ENCODE data around the gene TSPAN16. TPM values are rescaled to one million over a fixed set of nuclear protein-coding genes. Genes with fewer than 3 reads are reported as not detected.
A peak's percentile ranks its signal among the peaks of the same experiment; 100 is the strongest.

The TSPAN16 gene
- total RNA-seq, 2 donors from 2014 or later: not detected

- TF ChIP-seq, protein P1, sequence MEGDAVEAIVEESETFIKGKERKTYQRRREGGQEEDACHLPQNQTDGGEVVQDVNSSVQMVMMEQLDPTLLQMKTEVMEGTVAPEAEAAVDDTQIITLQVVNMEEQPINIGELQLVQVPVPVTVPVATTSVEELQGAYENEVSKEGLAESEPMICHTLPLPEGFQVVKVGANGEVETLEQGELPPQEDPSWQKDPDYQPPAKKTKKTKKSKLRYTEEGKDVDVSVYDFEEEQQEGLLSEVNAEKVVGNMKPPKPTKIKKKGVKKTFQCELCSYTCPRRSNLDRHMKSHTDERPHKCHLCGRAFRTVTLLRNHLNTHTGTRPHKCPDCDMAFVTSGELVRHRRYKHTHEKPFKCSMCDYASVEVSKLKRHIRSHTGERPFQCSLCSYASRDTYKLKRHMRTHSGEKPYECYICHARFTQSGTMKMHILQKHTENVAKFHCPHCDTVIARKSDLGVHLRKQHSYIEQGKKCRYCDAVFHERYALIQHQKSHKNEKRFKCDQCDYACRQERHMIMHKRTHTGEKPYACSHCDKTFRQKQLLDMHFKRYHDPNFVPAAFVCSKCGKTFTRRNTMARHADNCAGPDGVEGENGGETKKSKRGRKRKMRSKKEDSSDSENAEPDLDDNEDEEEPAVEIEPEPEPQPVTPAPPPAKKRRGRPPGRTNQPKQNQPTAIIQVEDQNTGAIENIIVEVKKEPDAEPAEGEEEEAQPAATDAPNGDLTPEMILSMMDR (IDR thresholded peaks at IDR 0.05): no peak
- Histone ChIP-seq H3K36me3 (no peaks in the 10 kb centered on the region), H3K27me3 (replicated peaks; ENCODE audit: insufficient read depth) (no peaks in the 10 kb centered on the region), H3K27ac (no peak overlapping the region), H3K4me3 (no peak overlapping the region), H3K9me3 (no peaks in the 10 kb centered on the region), H3K4me1 (ENCODE audit: control insufficient read depth in 1 of 2, low read depth in 2 of 2) (no peaks in the 10 kb centered on the region)
- ATAC-seq (ENCODE audit: insufficient number of reproducible peaks, low FRiP score, low read depth): peak; percentile 29
- no peak for DNase-seq (ENCODE audit: low spot score)
Observed at GRCh38 chr19:11279505-11280236, 16.3 kb upstream of the TSPAN16 start.

DNA sequence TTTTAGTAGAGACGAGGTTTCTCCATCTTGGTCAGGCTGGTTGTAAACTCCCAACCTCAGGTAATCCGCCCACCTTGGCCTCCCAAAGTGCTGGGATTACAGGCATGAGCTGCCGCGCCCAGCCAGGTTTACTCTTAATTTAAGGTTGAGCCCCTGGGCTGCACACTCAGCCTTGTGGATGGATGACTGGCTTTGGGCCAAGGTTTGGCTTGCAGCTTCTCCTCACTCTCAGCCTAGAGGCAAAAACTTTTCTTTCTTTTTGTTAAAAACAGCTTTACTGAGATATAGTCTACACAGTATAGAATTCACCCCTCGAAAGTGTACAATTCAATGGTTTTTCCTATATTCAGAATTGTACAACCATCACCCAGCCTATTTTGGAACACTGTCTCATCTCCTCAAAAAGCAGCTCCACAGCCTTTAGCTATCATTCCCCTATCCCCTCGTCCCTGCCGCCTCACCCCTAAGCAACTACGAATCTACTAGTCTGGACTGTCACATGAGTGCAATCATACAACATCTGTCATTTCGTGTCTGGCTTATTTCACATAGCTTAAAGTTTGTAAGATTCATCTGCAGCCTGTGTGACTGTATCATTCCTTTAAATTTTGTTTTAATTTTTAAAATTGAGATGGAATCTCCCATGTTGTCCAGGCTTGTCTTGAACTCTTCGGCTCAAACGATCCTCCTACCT, 14.5 kb upstream of the TSPAN16 start:
- Histone ChIP-seq H3K4me1 (ENCODE audit: control insufficient read depth in 1 of 2, low read depth in 2 of 2) (no peaks in the 10 kb centered on the region), H3K9me3 (no peaks in the 10 kb centered on the region), H3K27ac (no peak overlapping the region), H3K27me3 (replicated peaks; ENCODE audit: insufficient read depth) (no peaks in the 10 kb centered on the region), H3K36me3 (no peaks in the 10 kb centered on the region), H3K4me3 (no peak overlapping the region)
- TF ChIP-seq, protein P1 (IDR thresholded peaks at IDR 0.05): no peak
- DNase-seq (ENCODE audit: low spot score): no peak
- no peak for ATAC-seq (ENCODE audit: insufficient number of reproducible peaks, low FRiP score, low read depth)

DNA sequence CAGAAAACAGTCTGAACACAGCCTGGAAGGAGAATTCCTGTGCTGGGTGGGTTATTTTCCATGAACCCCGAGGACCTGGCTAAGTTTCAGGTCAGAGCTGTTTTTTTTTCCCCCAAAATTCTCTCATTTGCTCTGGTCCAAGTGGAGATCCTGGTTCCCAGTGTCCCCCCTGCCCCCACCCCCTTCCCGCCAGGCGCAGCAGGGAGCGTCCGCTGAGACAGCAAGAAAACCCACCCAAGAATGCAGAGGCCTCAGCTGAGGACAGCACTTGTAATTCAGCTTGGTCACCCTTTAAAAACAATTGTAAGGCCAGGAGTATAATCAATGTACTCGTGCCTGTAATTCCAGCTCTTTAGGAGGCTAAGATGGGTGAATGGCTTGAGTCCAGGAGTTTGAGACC, 11.4 kb upstream of the TSPAN16 start:
- Histone ChIP-seq H3K36me3 (no peaks in the 10 kb centered on the region), H3K27me3 (replicated peaks; ENCODE audit: insufficient read depth) (no peaks in the 10 kb centered on the region), H3K27ac (no peak overlapping the region), H3K9me3 (no peaks in the 10 kb centered on the region), H3K4me3 (no peak overlapping the region), H3K4me1 (ENCODE audit: control insufficient read depth in 1 of 2, low read depth in 2 of 2) (no peaks in the 10 kb centered on the region)
- DNase-seq (ENCODE audit: low spot score): no peak
- TF ChIP-seq, protein P1 (IDR thresholded peaks at IDR 0.05): no peak
- ATAC-seq (ENCODE audit: insufficient number of reproducible peaks, low FRiP score, low read depth): no peak

- no peaks in the 10 kb centered on the region for H3K27me3 ChIP-seq (replicated peaks; ENCODE audit: insufficient read depth)
- DNase-seq (ENCODE audit: low spot score) (no peak), ATAC-seq (ENCODE audit: insufficient number of reproducible peaks, low FRiP score, low read depth) (peak; percentile 64)
- H3K36me3 ChIP-seq: no peaks in the 10 kb centered on the region
- TF ChIP-seq, protein P1 (IDR thresholded peaks at IDR 0.05): peak; percentile 15
- H3K9me3 ChIP-seq: no peaks in the 10 kb centered on the region
- H3K27ac ChIP-seq: peak overlapping the region in 1 of 2 donors; percentile 11
- H3K4me1 ChIP-seq (ENCODE audit: control insufficient read depth in 1 of 2, low read depth in 2 of 2): no peaks in the 10 kb centered on the region
- H3K4me3 ChIP-seq: no peak overlapping the region
Observed at GRCh38 chr19:11286312-11286974, 9.5 kb upstream of the TSPAN16 start.

- H3K4me3 ChIP-seq: no peak overlapping the region
- H3K27me3 ChIP-seq (replicated peaks; ENCODE audit: insufficient read depth): no peaks in the 10 kb centered on the region
- TF ChIP-seq, protein P1 (IDR thresholded peaks at IDR 0.05): peak; percentile 37
- no peak for ATAC-seq (ENCODE audit: insufficient number of reproducible peaks, low FRiP score, low read depth)
- H3K36me3 ChIP-seq: no peaks in the 10 kb centered on the region
- peaks cover 0 to 3% of the 10 kb centered on the region in 2 donors for H3K4me1 ChIP-seq (ENCODE audit: control insufficient read depth in 1 of 2, low read depth in 2 of 2)
- H3K27ac ChIP-seq: no peak overlapping the region
- DNase-seq (ENCODE audit: low spot score): no peak
- no peaks in the 10 kb centered on the region for H3K9me3 ChIP-seq
Observed at GRCh38 chr19:11288349-11288748, 7.6 kb upstream of the TSPAN16 start.

Measured in thoracic aorta (tissue), 2 donors.